MM.1S (cell line): Measurements from ENCODE around the gene ADCY4.
A peak's percentile ranks its signal among the peaks of the same experiment; 100 is the strongest.

Source experiments
- DNase-seq: peaks from one replicate; pipeline ENCODE4 v3.0.0-alpha.2; 2015
- H2AFZ ChIP-seq: fragments of 300-600 bp; sonication (generic); 2 replicates; pipeline ENCODE4 v1.6.0; 2016; ENCODE audit warnings: antibody characterized with exemption, low read length
- H3F3A ChIP-seq: fragments of 300-600 bp; sonication (generic); 2 replicates; pipeline ENCODE4 v1.6.1; 2016; ENCODE audit warnings: mild to moderate bottlenecking, antibody characterized with exemption, low read length, moderate library complexity, mixed read lengths; ENCODE audit not compliant: insufficient read depth
- H3K27ac ChIP-seq: fragments of 300-600 bp; sonication (generic); 2 replicates; pipeline ENCODE4 v1.5.1; 2016; ENCODE audit warnings: mild to moderate bottlenecking, low read length
- H3K27me3 ChIP-seq: fragments of 300-600 bp; sonication (generic); replicated peaks from 2 replicates; pipeline ENCODE4 v1.6.0; 2016; ENCODE audit warnings: low read length; ENCODE audit not compliant: insufficient read depth
- H3K36me3 ChIP-seq: fragments of 300-600 bp; sonication (generic); replicated peaks from 2 replicates; pipeline ENCODE4 v1.6.1; 2016; ENCODE audit warnings: mild to moderate bottlenecking, low read length, mixed read lengths; ENCODE audit not compliant: insufficient read depth
- H3K4me1 ChIP-seq: fragments of 300-600 bp; sonication (generic); 2 replicates; pipeline ENCODE4 v1.6.1; 2016; ENCODE audit warnings: low read length, mixed read lengths
- H3K4me2 ChIP-seq: fragments of 300-600 bp; sonication (generic); 2 replicates; pipeline ENCODE4 v1.6.0; 2016; ENCODE audit warnings: low read depth, low read length
- H3K4me3 ChIP-seq: fragments of 300-600 bp; sonication (generic); 2 replicates; pipeline ENCODE4 v1.5.1; 2016; ENCODE audit warnings: low read length, mixed read lengths
- H3K79me2 ChIP-seq: fragments of 300-600 bp; sonication (generic); 2 replicates; pipeline ENCODE4 v1.6.1; 2016; ENCODE audit warnings: mixed run types, low read length, mixed read lengths
- H3K9ac ChIP-seq: fragments of 300-600 bp; sonication (generic); 2 replicates; pipeline ENCODE4 v1.6.1; 2016; ENCODE audit warnings: low read length, mixed read lengths
- H3K9me2 ChIP-seq: fragments of 300-600 bp; sonication (generic); replicated peaks from 2 replicates; pipeline ENCODE4 v1.6.1; 2016; ENCODE audit warnings: mild to moderate bottlenecking, low read length, mixed read lengths; ENCODE audit not compliant: insufficient read depth
- H3K9me3 ChIP-seq: fragments of 300-600 bp; sonication (generic); replicated peaks from 2 replicates; pipeline ENCODE4 v1.6.1; 2016; ENCODE audit warnings: mild to moderate bottlenecking, low read length, mixed read lengths; ENCODE audit not compliant: insufficient read depth
- H4K20me1 ChIP-seq: fragments of 300-600 bp; sonication (generic); 2 replicates; pipeline ENCODE4 v1.6.1; 2016; ENCODE audit warnings: mild to moderate bottlenecking, low read length, moderate library complexity, mixed read lengths; ENCODE audit not compliant: insufficient read depth
- CTCF ChIP-seq: fragments of 300-600 bp; sonication (generic); IDR thresholded peaks from 2 replicates; pipeline ENCODE4 v1.5.1; 2016; ENCODE audit warnings: antibody characterized with exemption, low read length, mixed read lengths
- EZH2 ChIP-seq: fragments of 300-600 bp; sonication (generic); optimal IDR thresholded peaks from 2 replicates; pipeline ENCODE3; 2017; ENCODE audit warnings: low read depth, mild to moderate bottlenecking, antibody characterized with exemption, low read length, mixed read lengths
- EZH2phosphoT487 ChIP-seq: fragments of 300-600 bp; sonication (generic); IDR thresholded peaks from 2 replicates; pipeline ENCODE4 v1.6.1; 2018; ENCODE audit warnings: antibody characterized with exemption, low read length

Gene ADCY4

GRCh38 chr14:24369463-24369862, 34.6 kb upstream of the ADCY4 start:
- DNase-seq: no peak
- Histone ChIP-seq H2AFZ (no peak overlapping the region), H3K27ac (no peak overlapping the region), H3K27me3 (no peaks in the 10 kb centered on the region), H3F3A (0 out of 2 replicates have a peak, but pooled peaks cover 3% of the 10 kb centered on the region), H3K9me2 (no peaks in the 10 kb centered on the region), H3K4me2 (no peak overlapping the region), H3K4me3 (no peak overlapping the region), H3K79me2 (no peaks in the 10 kb centered on the region), H3K4me1 (no peaks in the 10 kb centered on the region), H3K9ac (no peak overlapping the region), H4K20me1 (no peaks in the 10 kb centered on the region), H3K36me3 (no peaks in the 10 kb centered on the region), H3K9me3 (no peaks in the 10 kb centered on the region)
- TF ChIP-seq EZH2phosphoT487: no peak
- TF ChIP-seq EZH2: no peak
- no peak for TF ChIP-seq CTCF

- Histone ChIP-seq H3K27me3 (no peaks in the 10 kb centered on the region), H4K20me1 (no peaks in the 10 kb centered on the region), H3K4me3 (no peak overlapping the region), H3K9me2 (no peaks in the 10 kb centered on the region), H3K4me1 (no peaks in the 10 kb centered on the region), H3F3A (0 out of 2 replicates have a peak, but pooled peaks cover 3% of the 10 kb centered on the region), H2AFZ (no peak overlapping the region), H3K9ac (no peak overlapping the region), H3K27ac (no peak overlapping the region), H3K36me3 (no peaks in the 10 kb centered on the region), H3K9me3 (no peaks in the 10 kb centered on the region), H3K79me2 (no peaks in the 10 kb centered on the region), H3K4me2 (peak overlapping the region; percentile 49; the same call in 1 of the 2 replicates)
- no peak for DNase-seq
- TF ChIP-seq CTCF (no peak), EZH2 (no peak), EZH2phosphoT487 (no peak)
Measured at GRCh38 chr14:24368562-24369252, 33.8 kb upstream of the ADCY4 start.

- Histone ChIP-seq H3K4me3 (peak overlapping the region; percentile 40; the same call in 1 of the 2 replicates), H3F3A (0 out of 2 replicates have a peak, but pooled peaks cover 3% of the 10 kb centered on the region), H3K79me2 (no peaks in the 10 kb centered on the region), H3K4me2 (peak overlapping the region; percentile 49; the same call in 1 of the 2 replicates), H3K27ac (no peak overlapping the region), H3K9me2 (no peaks in the 10 kb centered on the region), H2AFZ (peak overlapping the region; percentile 51; the same call in 1 of the 2 replicates), H3K36me3 (no peaks in the 10 kb centered on the region), H3K9ac (no peak overlapping the region), H3K9me3 (no peaks in the 10 kb centered on the region), H3K4me1 (no peaks in the 10 kb centered on the region), H4K20me1 (no peaks in the 10 kb centered on the region), H3K27me3 (no peaks in the 10 kb centered on the region)
- no peak for DNase-seq
- TF ChIP-seq CTCF: no peak
- TF ChIP-seq EZH2: no peak
- TF ChIP-seq EZH2phosphoT487: no peak
Measured at GRCh38 chr14:24368212-24368561, 33.3 kb upstream of the ADCY4 start.
